ENCODE data around the gene PPBP. TPM values are rescaled to one million over a fixed set of nuclear protein-coding genes. Genes with fewer than 3 reads are reported as not detected.
"Not testable (repeated sequence)": the region's sequence is repeated elsewhere in the genome, so short reads cannot be mapped to it uniquely, and the experiment has no call there.

PPBP gene
- total and polyA plus RNA-seq, 9 of the 15 experiments (the other 6 are each of a cell fraction or from before 2014, with no cell fraction given) = 0.17 to 0.55 (median 0.29) TPM; not detected in 4

DNA sequence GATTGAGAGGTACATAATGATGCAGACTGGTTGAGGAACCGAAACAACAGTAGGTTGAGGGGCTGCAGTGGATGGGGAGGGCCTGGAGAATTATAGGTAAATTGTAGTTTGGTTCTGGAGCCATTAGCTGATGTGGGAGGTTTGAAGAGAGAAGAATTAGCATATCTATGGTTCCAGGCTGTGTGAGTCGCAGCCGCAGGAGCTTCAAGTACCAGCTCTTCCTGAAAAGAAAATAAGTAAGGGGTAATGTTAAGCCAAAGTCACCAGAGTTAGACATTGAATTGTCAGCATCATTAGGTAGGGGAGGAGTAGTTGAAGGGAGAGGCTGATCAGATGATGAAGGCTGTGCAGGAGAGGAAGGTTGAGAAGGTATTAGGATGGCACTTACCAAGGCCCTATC lies 35.6 kb downstream of the PPBP start (continued):
- no peak for TF ChIP-seq ZNF696 (CRISPR knock-in tag; conservative IDR thresholded peaks at IDR 0.05)
- TF ChIP-seq GTF2F1 (IDR thresholded peaks at IDR 0.05; ENCODE audit: low read depth, low read length) = no peak
- no peak for TF ChIP-seq SOX6 (IDR thresholded peaks at IDR 0.05)
- no peak for TF ChIP-seq BMI1 (IDR thresholded peaks at IDR 0.05; ENCODE audit: low read length)

DNA sequence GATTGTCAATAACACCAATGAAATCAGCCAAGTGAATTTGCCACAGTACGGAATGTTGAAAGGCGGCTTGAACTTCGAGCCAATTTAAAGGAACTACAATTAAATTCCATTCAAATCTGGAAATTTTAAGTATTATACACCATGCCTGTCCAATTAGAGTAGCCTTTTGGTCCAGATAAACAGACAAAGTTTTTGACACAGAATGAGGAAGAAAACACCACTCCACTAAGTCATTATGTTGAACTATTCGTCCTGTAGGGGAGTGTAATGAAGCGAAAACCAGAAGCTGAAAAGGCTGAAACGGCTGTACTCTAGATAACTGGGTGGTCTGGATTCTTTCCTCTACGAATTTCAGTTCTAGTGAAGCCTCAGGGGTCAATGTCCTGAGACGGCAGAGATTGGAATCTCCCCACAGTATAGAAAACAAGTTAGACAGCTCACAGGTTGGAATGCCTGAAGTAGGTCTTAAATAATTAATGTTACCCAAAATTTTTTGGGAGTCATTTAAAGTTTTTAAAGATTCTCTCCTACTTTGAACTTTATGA lies 37.5 kb downstream of the PPBP start:
- H3K79me2 ChIP-seq (ENCODE audit: control insufficient read depth, insufficient read depth, low read length); in situ Hi-C loops (cut with MboI); H3K4me3 ChIP-seq; H3K9me1 ChIP-seq (ENCODE audit: control insufficient read depth, insufficient read depth, low read length); FAIRE-seq; ATAC-seq; intact Hi-C loops (cut with micrococcal nuclease); POLR2A ChIA-PET; H3K27me3 ChIP-seq (ENCODE audit: control insufficient read depth in 2 of 2, insufficient read depth in 2 of 2, low read length in 2 of 2); DNase-seq (ENCODE audit: extremely low read depth in 1 of 4, low spot score in 3 of 4); BruUV-seq (replicated peaks); H4K20me1 ChIP-seq (replicated peaks; ENCODE audit: control insufficient read depth, insufficient read depth, low read length); H3K27ac ChIP-seq (ENCODE audit: extremely low read depth, low read depth, low read length); H3K36me3 ChIP-seq (ENCODE audit: control insufficient read depth, insufficient read depth, low read length); H3K9me3 ChIP-seq (replicated peaks; ENCODE audit: control insufficient read depth, insufficient read depth, low read depth, low read length); H3K4me1 ChIP-seq (replicated peaks in 1 of 2; ENCODE audit: control insufficient read depth in 2 of 2, insufficient read depth in 2 of 2, low read length in 2 of 2); H3K9ac ChIP-seq (ENCODE audit: insufficient read depth in 1 of 2, low read depth in 2 of 2, low read length in 2 of 2); H3K4me2 ChIP-seq (ENCODE audit: insufficient read depth, low read length): not testable (repeated sequence)
- H2AFZ ChIP-seq (ENCODE audit: low read depth, low read length) = peak overlapping the region; percentile 53
- WGBS (ENCODE audit: insufficient coverage, low coverage, missing lambda C conversion rate) = 37% methylated on average over 8 of the region's 8 CpGs
- 0 out of 4 replicates have a peak, but pooled peaks of 1 of the 2 experiments have one; percentile 40 for TF ChIP-seq ARNT (IDR thresholded peaks at IDR 0.05)
- CTCF ChIA-PET (ENCODE audit: low intra/inter-chr PET ratio) = interaction anchor here (0.6 kb wide), 1 partner anchor 35 kb away, joined by 4 read pairs; no protein-coding TSS in a partner anchor

All from K562 (cell line).